HFFc6 (cell line): ENCODE measurements around the gene CHD1. TPM values are rescaled to one million over a fixed set of nuclear protein-coding genes. Genes with fewer than 3 reads are reported as not detected.

Source experiments
- DNase-seq: peaks from one replicate; pipeline ENCODE4 v3.0.0-alpha.2; 2018
- H3K27ac Mint-ChIP-seq: 2 replicates; pipeline ENCODE4 v1.8.0; 2020; ENCODE audit warnings: mild to moderate bottlenecking, mixed read lengths
- H3K27me3 Mint-ChIP-seq: 2 replicates; pipeline ENCODE4 v1.8.0; 2021; ENCODE audit warnings: mild to moderate bottlenecking, moderate library complexity, mixed read lengths; ENCODE audit not compliant: insufficient read depth
- H3K36me3 Mint-ChIP-seq: 2 replicates; pipeline ENCODE4 v1.8.0; 2021; ENCODE audit warnings: low read depth, mixed read lengths
- H3K4me1 Mint-ChIP-seq: 2 replicates; pipeline ENCODE4 v1.8.0; 2020; ENCODE audit warnings: low read depth, mixed read lengths
- H3K4me3 Mint-ChIP-seq: 2 replicates; pipeline ENCODE4 v1.8.0; 2020; ENCODE audit warnings: mild to moderate bottlenecking, moderate library complexity, mixed read lengths
- H3K9me3 Mint-ChIP-seq: 2 replicates; pipeline ENCODE4 v1.8.0; 2020; ENCODE audit warnings: mild to moderate bottlenecking, mixed read lengths
- total RNA-seq, 6 experiments: library from RNA; stranded (reverse); fragmentation: NEBNext Ultra II Directional; extraction: Animal tissue kit (Norgen Biotek cat#: 25700); gene quantifications; 2 replicates in 1 of 6; 3 replicates in 5 of 6; pipeline ENCODE4 v1.2.3, GENCODE V29; 2021
- TF ChIP-seq, protein P1 (sequence below): fragments of 200-600 bp; sonication (generic); IDR thresholded peaks from 2 replicates; pipeline ENCODE4 v1.5.0; 2021; ENCODE audit warnings: antibody characterized with exemption, mild to moderate bottlenecking

Gene CHD1
- total RNA-seq, 6 experiments from 2014 or later: 18.1 to 25.0 (median 20.8) TPM

DNA sequence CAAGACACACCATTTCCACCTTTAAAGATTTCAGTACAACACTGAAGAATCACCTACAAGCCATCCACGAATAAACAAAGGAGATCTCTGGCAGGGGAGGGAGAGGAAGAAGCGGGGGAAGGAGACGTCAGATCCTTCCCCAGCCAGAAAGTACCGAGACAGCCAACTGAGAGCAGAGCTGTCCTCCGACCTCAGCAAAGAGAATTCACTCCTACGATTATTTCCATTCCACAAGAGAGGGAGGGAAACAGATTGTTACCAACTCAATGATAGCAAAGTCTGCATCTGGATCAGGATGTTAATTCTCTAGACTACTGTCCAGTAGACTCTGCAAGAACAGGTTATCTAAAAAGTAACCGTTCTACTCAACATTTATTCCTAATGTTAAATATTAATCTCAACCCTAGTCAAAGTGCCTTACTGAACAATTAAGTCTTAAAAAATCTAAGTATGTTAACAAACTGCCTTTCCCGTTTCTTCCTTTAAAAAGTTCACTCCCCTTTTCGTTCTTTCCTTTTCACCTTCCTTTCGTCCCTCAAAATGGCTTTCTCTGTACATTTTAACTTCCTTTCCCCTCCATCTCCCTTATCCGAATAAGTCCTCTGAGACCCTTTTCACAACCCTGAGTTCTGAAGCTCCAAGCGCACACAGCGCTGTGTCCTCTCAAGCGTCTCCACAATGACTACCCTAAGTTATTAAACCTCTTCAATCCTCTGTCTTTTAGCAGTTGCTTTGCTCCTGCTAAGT is 1.4 kb downstream of the CHD1 start:
- peak overlapping the region; percentile 92 for H3K27ac Mint-ChIP-seq
- no peaks in the 10 kb centered on the region for H3K9me3 Mint-ChIP-seq
- H3K4me3 Mint-ChIP-seq: peak overlapping the region; percentile 98
- H3K4me1 Mint-ChIP-seq: peaks cover 41% of the 10 kb centered on the region
- peak; percentile 31 for DNase-seq
- peaks cover 4% of the 10 kb centered on the region for H3K27me3 Mint-ChIP-seq
- peaks cover 5% of the 10 kb centered on the region; the same call in 1 of the 2 replicates for H3K36me3 Mint-ChIP-seq
- TF ChIP-seq, protein P1, sequence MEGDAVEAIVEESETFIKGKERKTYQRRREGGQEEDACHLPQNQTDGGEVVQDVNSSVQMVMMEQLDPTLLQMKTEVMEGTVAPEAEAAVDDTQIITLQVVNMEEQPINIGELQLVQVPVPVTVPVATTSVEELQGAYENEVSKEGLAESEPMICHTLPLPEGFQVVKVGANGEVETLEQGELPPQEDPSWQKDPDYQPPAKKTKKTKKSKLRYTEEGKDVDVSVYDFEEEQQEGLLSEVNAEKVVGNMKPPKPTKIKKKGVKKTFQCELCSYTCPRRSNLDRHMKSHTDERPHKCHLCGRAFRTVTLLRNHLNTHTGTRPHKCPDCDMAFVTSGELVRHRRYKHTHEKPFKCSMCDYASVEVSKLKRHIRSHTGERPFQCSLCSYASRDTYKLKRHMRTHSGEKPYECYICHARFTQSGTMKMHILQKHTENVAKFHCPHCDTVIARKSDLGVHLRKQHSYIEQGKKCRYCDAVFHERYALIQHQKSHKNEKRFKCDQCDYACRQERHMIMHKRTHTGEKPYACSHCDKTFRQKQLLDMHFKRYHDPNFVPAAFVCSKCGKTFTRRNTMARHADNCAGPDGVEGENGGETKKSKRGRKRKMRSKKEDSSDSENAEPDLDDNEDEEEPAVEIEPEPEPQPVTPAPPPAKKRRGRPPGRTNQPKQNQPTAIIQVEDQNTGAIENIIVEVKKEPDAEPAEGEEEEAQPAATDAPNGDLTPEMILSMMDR: no peak

DNA sequence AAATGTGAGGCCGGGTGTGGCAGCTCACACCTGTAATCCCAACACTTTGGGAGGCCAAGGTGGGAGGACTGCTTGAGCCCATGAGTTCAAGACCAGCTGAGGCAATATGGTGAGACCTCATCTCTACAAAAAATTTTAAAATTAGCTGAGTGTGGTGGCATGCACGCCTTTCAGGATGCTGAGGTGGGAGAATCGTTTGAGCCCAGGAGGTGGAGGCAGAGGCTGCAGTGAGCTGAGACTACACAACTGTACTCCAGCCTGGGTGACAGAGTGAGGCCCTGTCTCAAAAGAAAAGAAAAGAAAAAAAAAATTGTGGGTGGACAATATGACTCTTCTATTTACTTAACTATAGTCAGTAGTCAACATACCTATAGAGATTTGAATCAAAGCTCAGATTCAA is 4.8 kb downstream of the CHD1 start:
- no peaks in the 10 kb centered on the region for H3K9me3 Mint-ChIP-seq
- no peak overlapping the region for H3K4me3 Mint-ChIP-seq
- TF ChIP-seq, protein P1: no peak
- peaks cover 26% of the 10 kb centered on the region for H3K4me1 Mint-ChIP-seq
- no peak overlapping the region for H3K27ac Mint-ChIP-seq
- no peaks in the 10 kb centered on the region for H3K27me3 Mint-ChIP-seq
- no peak for DNase-seq
- peaks cover 15% of the 10 kb centered on the region for H3K36me3 Mint-ChIP-seq

DNA sequence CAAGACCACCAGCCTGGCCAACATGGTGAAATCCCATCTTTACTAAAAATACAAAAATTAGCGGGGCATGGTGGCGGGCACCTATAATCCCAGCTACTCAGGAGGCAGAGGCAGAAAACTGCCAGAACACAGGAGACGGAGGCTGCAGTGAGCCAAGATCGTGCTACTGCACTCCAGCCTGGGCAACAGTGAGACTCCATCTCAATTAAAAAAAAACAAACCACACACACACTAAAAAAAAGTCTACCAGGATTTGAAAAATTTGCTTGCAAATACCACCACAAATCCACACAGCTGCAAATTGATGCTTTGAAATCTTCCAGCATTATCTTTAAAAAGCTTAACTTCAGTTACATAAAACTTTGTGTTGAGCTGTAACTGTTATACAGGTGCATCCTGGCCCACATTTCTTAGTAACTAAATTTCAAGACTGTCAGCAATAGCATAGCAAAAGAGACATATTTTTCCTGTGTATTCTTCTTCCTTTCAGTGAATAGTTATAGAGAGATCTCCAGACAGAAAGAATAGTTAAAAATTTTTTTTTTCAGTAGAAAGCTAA is 6.8 kb downstream of the CHD1 start:
- Mint-ChIP-seq H3K27ac (no peak overlapping the region), H3K4me3 (no peak overlapping the region), H3K9me3 (no peaks in the 10 kb centered on the region), H3K36me3 (peaks cover 23% of the 10 kb centered on the region), H3K4me1 (peaks cover 29% of the 10 kb centered on the region), H3K27me3 (no peaks in the 10 kb centered on the region; the same call in 1 of the 2 replicates)
- TF ChIP-seq, protein P1: no peak
- no peak for DNase-seq

DNA sequence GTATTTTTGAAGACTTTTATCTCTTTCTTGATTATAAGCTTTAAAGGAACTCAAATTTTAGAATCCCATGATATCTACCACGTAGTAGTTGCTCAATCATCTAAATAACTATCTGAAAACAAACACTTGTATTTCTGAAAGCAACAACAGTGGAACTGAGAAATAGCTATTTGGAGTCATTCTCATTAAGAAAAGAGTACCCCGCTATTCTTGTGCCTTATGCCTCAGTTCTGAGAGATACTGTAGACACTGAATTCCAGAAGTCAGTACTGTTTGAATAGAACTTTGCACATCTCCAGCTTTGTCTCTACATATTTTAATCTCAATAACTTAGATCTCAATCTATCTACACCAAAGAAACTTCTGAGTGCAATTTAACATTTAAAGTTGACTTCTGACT is 11.4 kb downstream of the CHD1 start:
- DNase-seq: no peak
- H3K27ac Mint-ChIP-seq: no peak overlapping the region
- no peak overlapping the region for H3K4me3 Mint-ChIP-seq
- H3K9me3 Mint-ChIP-seq: no peaks in the 10 kb centered on the region
- peaks cover 34% of the 10 kb centered on the region for H3K4me1 Mint-ChIP-seq
- peaks cover 24% of the 10 kb centered on the region for H3K36me3 Mint-ChIP-seq
- TF ChIP-seq, protein P1: no peak
- H3K27me3 Mint-ChIP-seq: no peaks in the 10 kb centered on the region; the same call in 1 of the 2 replicates

DNA sequence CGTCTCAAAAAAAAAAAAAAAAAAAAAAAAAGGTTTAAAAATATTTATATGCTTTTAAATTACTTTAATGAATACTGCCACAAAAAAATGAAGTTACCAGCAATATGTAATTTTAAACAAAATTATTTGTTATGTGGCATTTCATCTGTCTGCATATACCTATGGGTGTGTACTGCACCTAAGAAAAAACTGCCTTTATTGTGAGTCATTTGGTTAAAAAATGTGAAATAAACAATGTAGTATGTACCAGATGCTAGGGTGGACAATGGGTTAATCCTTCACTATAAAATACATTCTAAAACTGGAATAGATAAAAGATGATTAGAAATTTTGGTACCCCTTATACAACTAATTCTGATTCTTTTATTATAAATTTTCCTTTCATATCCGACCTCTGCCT is 12.3 kb downstream of the CHD1 start:
- Mint-ChIP-seq H3K27me3 (no peaks in the 10 kb centered on the region; the same call in 1 of the 2 replicates), H3K27ac (no peak overlapping the region), H3K9me3 (no peaks in the 10 kb centered on the region), H3K4me1 (peaks cover 37% of the 10 kb centered on the region), H3K36me3 (peaks cover 24% of the 10 kb centered on the region), H3K4me3 (no peak overlapping the region)
- TF ChIP-seq, protein P1: no peak
- no peak for DNase-seq
